C4-2B (cell line): ENCODE measurements around the gene VSTM2L.

Source experiments
- H3K27ac ChIP-seq: fragments of 450-650 bp; 2 replicates; pipeline ENCODE4 v1.5.1; 2017
- ZFX ChIP-seq: fragments of 450-650 bp; IDR thresholded peaks from 2 replicates; pipeline ENCODE4 v1.6.1; 2017
- TF ChIP-seq, protein P1 (sequence below): fragments of 450-650 bp; conservative IDR thresholded peaks from 2 replicates; pipeline ENCODE4 v1.5.1; 2017; ENCODE audit warnings: mild to moderate bottlenecking

The VSTM2L gene

DNA sequence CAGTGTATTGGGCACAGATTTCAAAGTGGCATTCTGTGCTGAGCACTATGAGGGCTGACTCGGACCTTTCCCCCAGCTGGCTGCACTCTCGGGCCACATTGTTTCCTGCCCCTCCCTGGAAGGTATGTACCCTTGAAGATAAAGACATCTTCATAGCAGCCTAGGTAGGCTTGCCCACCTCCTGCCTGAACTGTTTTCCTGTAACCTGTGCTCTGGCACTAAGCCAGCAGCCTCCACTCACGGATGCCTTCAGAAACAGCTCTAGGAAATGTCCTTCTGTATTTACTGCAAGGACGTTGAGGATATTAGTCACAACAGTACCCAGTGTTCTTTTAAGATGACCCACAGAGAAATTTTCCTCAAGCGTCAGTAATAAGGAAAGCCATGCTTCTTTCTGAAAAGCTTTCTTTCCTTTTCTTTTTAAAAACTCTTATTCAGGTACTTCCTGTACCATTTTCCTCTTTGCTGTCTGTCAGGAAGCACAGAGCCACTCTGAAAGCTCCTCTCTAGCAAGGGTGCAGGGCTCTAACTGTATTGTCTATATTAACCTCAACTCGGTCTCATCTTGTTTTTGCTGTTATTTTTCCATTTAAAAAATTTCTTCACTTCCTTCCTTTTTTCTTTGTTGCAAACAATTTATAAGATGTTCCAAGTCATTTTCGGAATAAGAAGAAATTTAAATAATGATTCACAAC lies 86.8 kb downstream of the VSTM2L start:
- H3K27ac ChIP-seq: peak overlapping the region; percentile 45
- TF ChIP-seq, protein P1, sequence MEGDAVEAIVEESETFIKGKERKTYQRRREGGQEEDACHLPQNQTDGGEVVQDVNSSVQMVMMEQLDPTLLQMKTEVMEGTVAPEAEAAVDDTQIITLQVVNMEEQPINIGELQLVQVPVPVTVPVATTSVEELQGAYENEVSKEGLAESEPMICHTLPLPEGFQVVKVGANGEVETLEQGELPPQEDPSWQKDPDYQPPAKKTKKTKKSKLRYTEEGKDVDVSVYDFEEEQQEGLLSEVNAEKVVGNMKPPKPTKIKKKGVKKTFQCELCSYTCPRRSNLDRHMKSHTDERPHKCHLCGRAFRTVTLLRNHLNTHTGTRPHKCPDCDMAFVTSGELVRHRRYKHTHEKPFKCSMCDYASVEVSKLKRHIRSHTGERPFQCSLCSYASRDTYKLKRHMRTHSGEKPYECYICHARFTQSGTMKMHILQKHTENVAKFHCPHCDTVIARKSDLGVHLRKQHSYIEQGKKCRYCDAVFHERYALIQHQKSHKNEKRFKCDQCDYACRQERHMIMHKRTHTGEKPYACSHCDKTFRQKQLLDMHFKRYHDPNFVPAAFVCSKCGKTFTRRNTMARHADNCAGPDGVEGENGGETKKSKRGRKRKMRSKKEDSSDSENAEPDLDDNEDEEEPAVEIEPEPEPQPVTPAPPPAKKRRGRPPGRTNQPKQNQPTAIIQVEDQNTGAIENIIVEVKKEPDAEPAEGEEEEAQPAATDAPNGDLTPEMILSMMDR: no peak
- no peak for TF ChIP-seq ZFX

DNA sequence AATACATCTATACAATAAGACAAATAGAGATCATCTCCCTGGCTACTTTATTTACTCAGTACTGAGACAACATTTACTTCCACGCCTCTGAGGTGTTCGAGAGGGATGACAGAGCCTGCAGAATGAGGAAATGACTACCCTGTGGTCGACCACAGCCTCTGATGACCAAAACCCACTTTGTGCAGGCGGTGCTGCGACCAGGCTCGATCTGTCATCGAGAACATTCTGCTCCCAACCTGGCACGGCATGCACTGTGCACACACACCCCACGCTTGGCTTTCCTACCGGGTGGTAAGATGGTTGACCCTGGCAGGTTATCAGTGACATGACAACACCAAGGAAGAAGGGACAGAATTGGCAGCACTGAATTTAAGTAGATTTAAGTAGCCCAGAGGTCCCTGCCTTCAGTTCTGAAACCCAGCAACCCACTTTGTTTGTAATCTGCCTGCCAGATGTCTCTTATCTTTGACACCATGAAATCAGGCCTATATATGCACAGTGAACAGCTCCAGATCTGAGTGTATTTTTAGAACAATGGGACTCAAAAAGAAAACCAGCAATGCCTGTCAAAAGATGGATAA lies 87.7 kb downstream of the VSTM2L start:
- TF ChIP-seq ZFX: no peak
- TF ChIP-seq, protein P1: no peak
- H3K27ac ChIP-seq: peak overlapping the region; percentile 70

DNA sequence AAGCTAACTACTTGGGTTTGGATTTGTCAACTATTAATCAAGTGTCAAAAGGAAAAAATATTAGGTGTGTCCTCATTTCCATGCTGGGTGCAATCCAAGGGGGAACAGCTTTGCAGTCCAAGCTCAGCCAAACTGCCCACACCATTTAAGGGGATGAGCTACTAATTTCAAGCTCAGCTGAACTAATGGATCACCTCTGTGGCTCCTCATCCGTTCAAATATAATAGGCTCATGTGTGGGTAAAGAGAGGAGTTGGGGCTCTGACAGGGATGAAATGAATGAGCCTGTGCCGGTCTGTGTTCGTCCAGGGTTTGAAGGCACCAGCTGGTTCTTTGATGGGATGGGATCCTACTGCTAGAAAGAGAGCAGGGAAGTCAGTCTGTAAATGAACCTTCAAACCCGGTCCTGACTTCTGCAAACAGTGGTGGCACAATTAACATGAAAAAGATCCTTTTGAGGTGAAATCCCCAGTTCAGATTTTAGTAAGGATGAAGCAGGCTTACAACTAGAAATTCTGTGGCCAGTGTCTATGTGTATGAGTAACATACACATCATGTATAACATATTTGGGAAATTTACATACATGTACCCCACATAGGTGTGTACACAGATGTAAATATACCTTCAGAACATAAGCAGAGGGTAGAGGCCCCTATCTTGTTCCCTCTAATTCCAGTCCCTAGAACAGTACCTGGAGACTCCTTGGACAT lies 88.4 kb downstream of the VSTM2L start:
- no peak for TF ChIP-seq ZFX
- TF ChIP-seq, protein P1: no peak
- H3K27ac ChIP-seq: peak overlapping the region; percentile 70

DNA sequence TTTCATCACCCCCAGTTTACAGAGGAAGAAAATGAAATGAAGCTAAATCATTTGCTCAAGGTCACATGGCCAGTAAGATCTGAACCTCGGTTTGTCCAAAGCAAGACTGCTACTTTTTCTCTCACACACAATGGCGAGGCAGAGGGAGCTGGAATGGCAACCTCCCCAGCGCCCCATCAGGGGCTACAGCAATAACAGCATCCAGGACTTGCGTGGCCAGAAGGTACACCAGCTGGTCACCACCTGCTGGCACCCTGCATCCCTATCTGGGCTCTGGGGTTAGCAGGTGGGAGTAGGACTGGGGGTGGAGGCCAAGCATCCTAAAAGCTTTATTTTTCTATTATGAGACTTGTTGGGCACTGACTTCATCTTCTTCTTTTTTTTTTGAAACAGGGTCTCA lies 89.0 kb downstream of the VSTM2L start:
- H3K27ac ChIP-seq: no peak overlapping the region

DNA sequence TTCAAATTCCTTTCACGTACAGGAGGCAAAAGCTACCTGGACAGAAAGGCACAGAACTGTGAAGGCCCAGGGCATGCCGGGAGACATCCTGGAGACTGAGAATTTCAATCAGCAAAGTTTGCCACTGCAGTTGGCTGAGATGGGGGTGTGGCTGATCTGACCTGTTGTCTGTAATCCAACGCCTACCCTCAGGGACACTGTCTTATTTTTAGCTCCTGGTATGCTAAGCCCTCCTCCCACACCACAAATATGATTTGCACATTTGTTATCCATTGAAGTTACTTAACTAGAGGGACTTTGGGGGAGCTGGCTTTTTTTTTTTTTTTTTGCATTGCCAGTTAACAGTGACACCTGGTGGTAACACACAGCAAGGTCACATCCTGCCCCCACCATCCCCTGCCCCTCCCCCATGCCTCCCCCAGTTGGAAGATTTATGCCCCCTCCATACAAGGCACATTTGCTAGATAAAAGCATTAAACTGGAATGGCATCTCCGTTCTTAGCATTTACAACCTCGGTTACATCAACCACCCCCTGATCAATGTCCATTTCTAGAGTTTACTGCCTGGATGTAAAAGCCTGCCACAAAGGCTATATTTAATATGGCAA lies 90.0 kb downstream of the VSTM2L start:
- TF ChIP-seq, protein P1: peak; percentile 82
- no peak for TF ChIP-seq ZFX
- H3K27ac ChIP-seq: no peak overlapping the region

More for the DNA sequence above, 89.0 kb downstream of the VSTM2L start:
- TF ChIP-seq, protein P1: no peak
- TF ChIP-seq ZFX: no peak

DNA sequence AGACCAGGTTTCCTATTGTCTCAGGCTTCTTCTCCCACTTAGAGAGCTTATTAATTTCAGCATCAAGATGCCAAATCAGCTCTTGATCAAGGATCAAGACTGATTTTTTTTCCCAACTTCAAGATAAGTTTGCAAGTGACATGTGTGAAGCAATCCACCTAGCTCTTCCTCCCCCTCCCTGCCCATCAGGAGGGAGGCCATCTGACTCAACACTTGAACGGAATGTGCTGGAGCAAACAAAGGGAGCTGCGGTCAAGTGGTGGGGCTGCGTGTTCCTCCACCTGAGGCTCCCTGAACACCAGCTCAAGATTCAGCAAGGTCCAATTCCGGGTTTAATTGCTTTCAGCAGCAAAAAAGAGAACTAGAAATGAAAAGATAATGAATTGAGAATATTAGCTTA lies 91.6 kb downstream of the VSTM2L start:
- no peak for TF ChIP-seq ZFX
- TF ChIP-seq, protein P1: no peak
- H3K27ac ChIP-seq: no peak overlapping the region
